KMS-11 (cell line): ENCODE measurements around the gene NRN1.

ENCODE experiments used
- H2AFZ ChIP-seq: fragments of 200-600 bp; sonication (generic); 2 replicates; pipeline ENCODE4 v1.6.1; 2016; ENCODE audit warnings: antibody characterized with exemption, mixed run types, low read depth
- H3K27ac ChIP-seq: fragments of 200-600 bp; sonication (generic); 2 replicates; pipeline ENCODE4 v1.6.1; 2016; ENCODE audit warnings: mild to moderate bottlenecking, mixed run types
- H3K27me3 ChIP-seq: fragments of 200-600 bp; sonication (generic); 2 replicates; pipeline ENCODE4 v1.6.1; 2017; ENCODE audit warnings: mild to moderate bottlenecking, low read depth, mixed run types, moderate library complexity; ENCODE audit not compliant: insufficient read depth
- H3K36me3 ChIP-seq: fragments of 200-600 bp; sonication (generic); 2 replicates; pipeline ENCODE4 v1.6.1; 2017; ENCODE audit warnings: mild to moderate bottlenecking, mixed run types; ENCODE audit not compliant: insufficient read depth
- H3K4me1 ChIP-seq: fragments of 200-600 bp; sonication (generic); 2 replicates; pipeline ENCODE4 v1.6.1; 2016; ENCODE audit warnings: mild to moderate bottlenecking, low read depth, mixed run types; ENCODE audit not compliant: poor library complexity, severe bottlenecking
- H3K4me2 ChIP-seq: fragments of 200-600 bp; sonication (generic); 2 replicates; pipeline ENCODE4 v1.7.0; 2016; ENCODE audit warnings: mild to moderate bottlenecking, mixed run types
- H3K4me3 ChIP-seq: fragments of 200-600 bp; sonication (generic); IDR thresholded peaks from 2 replicates; pipeline ENCODE4 v1.6.1; 2017; ENCODE audit warnings: low read depth, low read length, mixed read lengths; ENCODE audit not compliant: insufficient read depth
- H3K79me2 ChIP-seq: fragments of 200-600 bp; sonication (generic); 2 replicates; pipeline ENCODE4 v1.6.1; 2016; ENCODE audit warnings: low read depth, mixed run types; ENCODE audit not compliant: insufficient read depth
- H3K9ac ChIP-seq: fragments of 200-600 bp; sonication (generic); 2 replicates; pipeline ENCODE4 v1.6.1; 2016; ENCODE audit warnings: mild to moderate bottlenecking, mixed run types
- H4K20me1 ChIP-seq: fragments of 200-600 bp; sonication (generic); 2 replicates; pipeline ENCODE4 v1.6.1; 2016; ENCODE audit warnings: mild to moderate bottlenecking, mixed run types; ENCODE audit not compliant: insufficient read depth
- CTCF ChIP-seq: fragments of 200-600 bp; sonication (generic); conservative IDR thresholded peaks from 2 replicates; pipeline ENCODE4 v1.6.1; 2017; ENCODE audit warnings: low read depth, mild to moderate bottlenecking, antibody characterized with exemption, low read length, moderate library complexity, mixed read lengths

NRN1 gene

GRCh38 chr6:5961836-5962235, 44.9 kb downstream of the NRN1 start:
- H3K9ac ChIP-seq, result no peak overlapping the region

GRCh38 chr6:5960456-5960855, 46.3 kb downstream of the NRN1 start:
- Histone ChIP-seq H3K36me3 (no peaks in the 10 kb centered on the region), H3K4me2 (no peak overlapping the region), H3K4me1 (no peaks in the 10 kb centered on the region), H3K27ac (no peak overlapping the region), H3K9ac (no peak overlapping the region), H2AFZ (no peak overlapping the region), H4K20me1 (no peaks in the 10 kb centered on the region), H3K27me3 (no peaks in the 10 kb centered on the region), H3K79me2 (no peaks in the 10 kb centered on the region), H3K4me3 (no peak overlapping the region)
- TF ChIP-seq CTCF, result no peak

More at GRCh38 chr6:5961836-5962235, 44.9 kb downstream of the NRN1 start:
- Histone ChIP-seq H3K4me3 (no peak overlapping the region), H3K79me2 (no peaks in the 10 kb centered on the region), H4K20me1 (no peaks in the 10 kb centered on the region), H3K27ac (no peak overlapping the region), H3K27me3 (no peaks in the 10 kb centered on the region), H3K4me1 (no peaks in the 10 kb centered on the region), H3K36me3 (no peaks in the 10 kb centered on the region), H3K4me2 (no peak overlapping the region), H2AFZ (no peak overlapping the region)
- TF ChIP-seq CTCF, result no peak

GRCh38 chr6:5958921-5959320, 47.8 kb downstream of the NRN1 start:
- Histone ChIP-seq H2AFZ (no peak overlapping the region), H3K4me1 (no peaks in the 10 kb centered on the region), H3K27ac (no peak overlapping the region), H3K4me3 (no peak overlapping the region), H3K9ac (no peak overlapping the region), H3K79me2 (no peaks in the 10 kb centered on the region), H3K27me3 (no peaks in the 10 kb centered on the region), H3K4me2 (no peak overlapping the region), H4K20me1 (no peaks in the 10 kb centered on the region), H3K36me3 (no peaks in the 10 kb centered on the region)
- no peak for TF ChIP-seq CTCF

GRCh38 chr6:5956939-5957338, 49.8 kb downstream of the NRN1 start:
- H3K27me3 ChIP-seq, result no peaks in the 10 kb centered on the region
- H3K4me1 ChIP-seq, result no peaks in the 10 kb centered on the region
- TF ChIP-seq CTCF, result no peak

More at GRCh38 chr6:5956939-5957338, 49.8 kb downstream of the NRN1 start:
- no peak overlapping the region for H3K27ac ChIP-seq
- no peak overlapping the region for H3K4me2 ChIP-seq
- no peak overlapping the region for H3K9ac ChIP-seq
- no peak overlapping the region for H2AFZ ChIP-seq
- H3K79me2 ChIP-seq, result no peaks in the 10 kb centered on the region
- H3K36me3 ChIP-seq, result no peaks in the 10 kb centered on the region
- no peaks in the 10 kb centered on the region for H4K20me1 ChIP-seq
- no peak overlapping the region for H3K4me3 ChIP-seq
